Neutrophil (primary cell): ENCODE measurements around the gene CHRDL2.

Experiments used
- H3K27ac ChIP-seq: fragments of 200-600 bp; sonication (generic); 2 replicates; pipeline ENCODE4 v1.5.1; 2016; ENCODE audit warnings: mild to moderate bottlenecking, moderate library complexity
- H3K27me3 ChIP-seq: fragments of 200-600 bp; sonication (generic); 2 replicates; pipeline ENCODE4 v1.6.0; 2016; ENCODE audit warnings: mild to moderate bottlenecking
- H3K36me3 ChIP-seq: fragments of 200-600 bp; sonication (generic); 2 replicates; pipeline ENCODE4 v1.5.1; 2017
- H3K4me1 ChIP-seq, 2 experiments: fragments of 200-600 bp in 1 of 2; sonication (generic) in 1 of 2; 1 replicate in 1 of 2; 2 replicates in 1 of 2; pipeline versions ENCODE4 v1.5.1 to v1.6.1; 2013 to 2016; ENCODE audit warnings: low read depth in 1 of 2, low read length in 1 of 2, mild to moderate bottlenecking in 1 of 2, moderate library complexity in 1 of 2; ENCODE audit not compliant: control insufficient read depth in 1 of 2, insufficient read depth in 1 of 2
- H3K4me3 ChIP-seq, 2 experiments: fragments of 200-600 bp in 1 of 2; sonication (generic) in 1 of 2; 1 replicate in 1 of 2; 2 replicates in 1 of 2; pipeline ENCODE4 v1.5.1; 2013 to 2016; ENCODE audit warnings: low read depth in 1 of 2, low read length in 1 of 2, mild to moderate bottlenecking in 1 of 2, moderate library complexity in 1 of 2
- H3K9me3 ChIP-seq: fragments of 200-600 bp; sonication (generic); 2 replicates; pipeline ENCODE4 v1.5.1; 2016
- TF ChIP-seq, protein P1 (sequence below): fragments of 200-600 bp; sonication (generic); IDR thresholded peaks from 2 replicates; pipeline ENCODE4 v1.5.1; 2016; ENCODE audit warnings: antibody characterized with exemption

CHRDL2 gene

DNA sequence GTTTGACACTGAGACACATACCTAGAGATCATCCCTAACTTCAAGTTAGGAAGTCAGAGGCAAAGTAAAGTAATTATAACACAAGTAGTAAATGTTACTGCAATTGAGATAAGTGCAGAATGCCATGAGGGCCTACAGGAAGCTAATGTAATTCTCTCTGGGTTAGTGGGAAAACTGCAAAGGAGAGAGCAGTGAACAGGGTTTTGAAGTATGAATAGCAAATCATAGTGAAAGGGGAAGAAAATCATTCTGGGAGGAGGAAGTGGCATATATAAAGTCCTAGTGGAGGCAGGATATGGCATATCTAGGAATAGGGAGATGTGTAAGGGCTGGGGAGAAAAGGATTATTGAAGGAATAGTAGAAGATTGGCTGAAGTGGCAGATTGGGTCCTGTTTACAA, 45.3 kb upstream of the CHRDL2 start:
- Histone ChIP-seq H3K4me1 (peaks cover 26 to 43% of the 10 kb centered on the region in 2 experiments), H3K27ac (peak overlapping the region; percentile 67)
- TF ChIP-seq, protein P1, sequence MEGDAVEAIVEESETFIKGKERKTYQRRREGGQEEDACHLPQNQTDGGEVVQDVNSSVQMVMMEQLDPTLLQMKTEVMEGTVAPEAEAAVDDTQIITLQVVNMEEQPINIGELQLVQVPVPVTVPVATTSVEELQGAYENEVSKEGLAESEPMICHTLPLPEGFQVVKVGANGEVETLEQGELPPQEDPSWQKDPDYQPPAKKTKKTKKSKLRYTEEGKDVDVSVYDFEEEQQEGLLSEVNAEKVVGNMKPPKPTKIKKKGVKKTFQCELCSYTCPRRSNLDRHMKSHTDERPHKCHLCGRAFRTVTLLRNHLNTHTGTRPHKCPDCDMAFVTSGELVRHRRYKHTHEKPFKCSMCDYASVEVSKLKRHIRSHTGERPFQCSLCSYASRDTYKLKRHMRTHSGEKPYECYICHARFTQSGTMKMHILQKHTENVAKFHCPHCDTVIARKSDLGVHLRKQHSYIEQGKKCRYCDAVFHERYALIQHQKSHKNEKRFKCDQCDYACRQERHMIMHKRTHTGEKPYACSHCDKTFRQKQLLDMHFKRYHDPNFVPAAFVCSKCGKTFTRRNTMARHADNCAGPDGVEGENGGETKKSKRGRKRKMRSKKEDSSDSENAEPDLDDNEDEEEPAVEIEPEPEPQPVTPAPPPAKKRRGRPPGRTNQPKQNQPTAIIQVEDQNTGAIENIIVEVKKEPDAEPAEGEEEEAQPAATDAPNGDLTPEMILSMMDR, result no peak

DNA sequence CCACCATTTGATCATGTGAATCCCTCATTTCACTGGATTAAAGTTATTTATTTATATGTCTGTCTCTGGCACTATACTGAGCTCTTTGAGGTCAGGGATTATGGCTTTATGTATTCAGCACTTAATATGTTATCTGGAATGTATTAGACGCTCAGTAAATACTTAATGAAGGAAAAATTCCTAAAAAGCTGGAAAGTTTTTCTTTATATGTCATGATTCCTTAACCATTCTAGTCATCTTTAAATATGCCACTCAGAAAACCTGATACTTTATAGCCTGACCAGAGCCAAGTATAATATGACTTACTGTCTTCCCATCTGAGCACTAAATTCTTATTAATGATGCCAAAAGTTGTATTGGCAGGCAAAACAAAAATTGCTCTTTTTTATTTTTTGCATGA, 44.5 kb upstream of the CHRDL2 start:
- TF ChIP-seq, protein P1, result no peak
- H3K9me3 ChIP-seq, result no peaks in the 10 kb centered on the region
- H3K27me3 ChIP-seq, result no peaks in the 10 kb centered on the region
- peaks cover 28 to 42% of the 10 kb centered on the region in 2 experiments for H3K4me1 ChIP-seq
- peak overlapping the region; percentile 46 for H3K27ac ChIP-seq
- no peak overlapping the region for H3K4me3 ChIP-seq
- no peaks in the 10 kb centered on the region for H3K36me3 ChIP-seq

More for the DNA sequence above, 45.3 kb upstream of the CHRDL2 start:
- Histone ChIP-seq H3K4me3 (no peak overlapping the region), H3K36me3 (no peaks in the 10 kb centered on the region), H3K27me3 (no peaks in the 10 kb centered on the region), H3K9me3 (no peaks in the 10 kb centered on the region)

- Histone ChIP-seq H3K9me3 (no peaks in the 10 kb centered on the region), H3K27me3 (no peaks in the 10 kb centered on the region), H3K27ac (no peak overlapping the region), H3K4me3 (no peak overlapping the region), H3K36me3 (no peaks in the 10 kb centered on the region), H3K4me1 (peaks cover 22 to 42% of the 10 kb centered on the region in 2 experiments)
- TF ChIP-seq, protein P1, result no peak
Observed at GRCh38 chr11:74773476-74773875, 42.2 kb upstream of the CHRDL2 start.

- peaks cover 12 to 26% of the 10 kb centered on the region in 2 experiments for H3K4me1 ChIP-seq
- H3K27ac ChIP-seq, result peak overlapping the region; percentile 81
- TF ChIP-seq, protein P1, result no peak
- no peaks in the 10 kb centered on the region for H3K36me3 ChIP-seq
- H3K27me3 ChIP-seq, result no peaks in the 10 kb centered on the region
- H3K9me3 ChIP-seq, result no peaks in the 10 kb centered on the region
- peak overlapping the region in 1 of 2 experiments; percentile 33 for H3K4me3 ChIP-seq
Observed at GRCh38 chr11:74771139-74771538, 39.9 kb upstream of the CHRDL2 start.

- H3K27ac ChIP-seq, result peak overlapping the region; percentile 81
Observed at GRCh38 chr11:74770456-74770855, 39.2 kb upstream of the CHRDL2 start.

More at GRCh38 chr11:74770456-74770855, 39.2 kb upstream of the CHRDL2 start:
- Histone ChIP-seq H3K4me3 (peak overlapping the region in 1 of 2 experiments; percentile 33), H3K36me3 (no peaks in the 10 kb centered on the region), H3K4me1 (peaks cover 10 to 23% of the 10 kb centered on the region in 2 experiments), H3K27me3 (no peaks in the 10 kb centered on the region), H3K9me3 (no peaks in the 10 kb centered on the region)
- TF ChIP-seq, protein P1, result no peak
